ENCODE measurements around the gene SNX22.

DNA sequence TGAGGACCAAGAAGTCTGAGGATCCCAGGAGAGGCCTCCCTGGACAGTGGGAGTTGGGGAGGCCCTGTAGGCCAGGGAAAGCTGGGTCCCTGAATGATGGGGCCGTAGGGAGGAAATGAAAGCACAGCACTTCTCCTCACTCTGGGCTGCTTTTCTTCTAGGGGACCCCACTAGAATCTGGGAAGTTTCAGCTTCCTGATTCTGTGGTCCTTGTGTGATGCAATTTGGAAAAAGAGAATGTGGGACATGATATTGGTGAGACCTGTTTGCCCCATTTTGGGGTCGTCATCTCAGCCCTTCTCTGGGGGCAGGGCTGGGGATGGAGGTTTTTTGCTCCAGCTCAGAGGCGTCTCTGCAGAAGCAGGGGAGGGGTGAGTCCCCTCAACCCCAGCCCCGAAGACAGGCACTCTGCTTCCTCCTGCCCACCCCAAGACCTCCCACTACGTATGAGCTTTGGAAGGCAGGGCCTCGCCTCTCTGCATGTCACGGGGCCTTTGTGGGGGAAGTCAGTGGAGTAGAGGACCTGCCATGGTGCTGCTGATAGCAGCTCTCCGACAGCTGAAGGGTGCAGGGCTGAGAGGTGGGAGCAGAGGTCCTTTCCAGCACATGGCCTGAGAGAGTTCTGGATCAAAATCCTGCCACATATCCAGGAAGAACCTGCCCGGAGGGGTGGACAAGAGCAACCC is 1.5 kb upstream of the SNX22 start:
- TF ChIP-seq, protein P1, sequence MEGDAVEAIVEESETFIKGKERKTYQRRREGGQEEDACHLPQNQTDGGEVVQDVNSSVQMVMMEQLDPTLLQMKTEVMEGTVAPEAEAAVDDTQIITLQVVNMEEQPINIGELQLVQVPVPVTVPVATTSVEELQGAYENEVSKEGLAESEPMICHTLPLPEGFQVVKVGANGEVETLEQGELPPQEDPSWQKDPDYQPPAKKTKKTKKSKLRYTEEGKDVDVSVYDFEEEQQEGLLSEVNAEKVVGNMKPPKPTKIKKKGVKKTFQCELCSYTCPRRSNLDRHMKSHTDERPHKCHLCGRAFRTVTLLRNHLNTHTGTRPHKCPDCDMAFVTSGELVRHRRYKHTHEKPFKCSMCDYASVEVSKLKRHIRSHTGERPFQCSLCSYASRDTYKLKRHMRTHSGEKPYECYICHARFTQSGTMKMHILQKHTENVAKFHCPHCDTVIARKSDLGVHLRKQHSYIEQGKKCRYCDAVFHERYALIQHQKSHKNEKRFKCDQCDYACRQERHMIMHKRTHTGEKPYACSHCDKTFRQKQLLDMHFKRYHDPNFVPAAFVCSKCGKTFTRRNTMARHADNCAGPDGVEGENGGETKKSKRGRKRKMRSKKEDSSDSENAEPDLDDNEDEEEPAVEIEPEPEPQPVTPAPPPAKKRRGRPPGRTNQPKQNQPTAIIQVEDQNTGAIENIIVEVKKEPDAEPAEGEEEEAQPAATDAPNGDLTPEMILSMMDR (IDR thresholded peaks at IDR 0.05) = no peak
- TF ChIP-seq POLR2AphosphoS5 (IDR thresholded peaks at IDR 0.05) (no peak), POLR2A (IDR thresholded peaks at IDR 0.05) (no peak), EP300 (IDR thresholded peaks at IDR 0.05) (no peak)

All from gastroesophageal sphincter (tissue), 3 donors.